IMR-90 (cell line): ENCODE results near the gene MEGF11.

ENCODE experiments used
- MAZ ChIP-seq: IDR thresholded peaks from 2 replicates; pipeline ENCODE4 v1.6.1; 2012; ENCODE audit warnings: low read depth, mild to moderate bottlenecking, low read length, improper control_type of control experiment, moderate library complexity, borderline replicate concordance
- POLR2A ChIP-seq: IDR thresholded peaks from 2 replicates; pipeline ENCODE4 v1.6.1; 2012; ENCODE audit warnings: mild to moderate bottlenecking, low read depth, low read length
- RAD21 ChIP-seq: IDR thresholded peaks from 2 replicates; pipeline ENCODE4 v1.6.1; 2012; ENCODE audit warnings: low read length, improper control_type of control experiment
- RCOR1 ChIP-seq: IDR thresholded peaks from 2 replicates; pipeline ENCODE4 v1.6.1; 2012; ENCODE audit warnings: mild to moderate bottlenecking, low read length, improper control_type of control experiment; ENCODE audit not compliant: insufficient replicate concordance
- RFX5 ChIP-seq: IDR thresholded peaks from 2 replicates; pipeline ENCODE4 v1.8.0; 2012; ENCODE audit warnings: low read depth, mild to moderate bottlenecking, low read length, moderate library complexity
- TF ChIP-seq, protein P1 (sequence below): conservative IDR thresholded peaks from 2 replicates; pipeline ENCODE4 v1.5.1; 2012; ENCODE audit warnings: mild to moderate bottlenecking, low read depth, low read length, improper control_type of control experiment

DNA sequence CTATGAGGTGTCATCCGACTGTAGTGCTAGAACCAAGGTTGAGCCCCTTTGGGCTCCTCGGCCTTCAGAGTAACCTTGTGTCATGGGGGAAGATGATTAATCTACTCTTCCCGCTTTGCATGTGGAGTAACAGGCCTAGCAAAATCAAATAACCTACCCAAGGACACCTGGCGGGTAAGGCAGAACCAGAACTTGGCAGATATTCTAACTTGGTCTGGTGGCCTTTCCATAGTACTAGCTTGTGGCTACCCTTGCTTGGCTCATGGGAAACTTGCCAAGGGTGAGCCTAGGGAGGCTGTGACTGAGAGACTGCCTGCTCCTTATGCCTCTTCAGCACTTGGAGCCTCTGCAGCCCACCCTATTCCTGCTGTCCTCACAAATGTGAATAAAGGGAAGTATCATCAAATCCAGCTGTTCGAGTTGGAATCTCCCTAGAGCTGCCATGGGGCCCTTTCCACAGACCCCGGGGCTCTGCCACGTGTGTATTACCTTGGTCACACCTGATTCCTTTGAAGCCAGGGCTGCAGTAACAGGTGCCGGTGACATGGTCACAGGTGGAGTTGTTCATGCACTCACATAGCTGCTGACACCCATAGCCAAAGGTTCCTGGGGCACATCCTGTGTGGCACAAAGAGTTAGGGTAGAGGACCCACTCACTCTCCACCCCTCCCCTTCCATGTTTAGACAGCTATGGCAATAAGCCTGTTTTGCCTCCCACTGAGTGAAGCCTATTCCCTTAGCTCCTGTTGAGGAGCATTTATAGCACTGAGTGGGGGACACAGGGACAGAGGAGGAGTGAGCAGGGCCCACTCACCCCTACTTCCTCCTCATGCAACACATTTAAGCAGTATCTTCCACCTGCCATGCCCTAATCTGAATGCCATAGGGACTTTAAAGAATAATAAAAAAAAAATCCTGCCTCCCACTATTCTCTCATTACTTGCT is 338.3 kb downstream of the MEGF11 start:
- TF ChIP-seq POLR2A (no peak), RFX5 (no peak), MAZ (no peak), RAD21 (no peak), RCOR1 (no peak)
- TF ChIP-seq, protein P1, sequence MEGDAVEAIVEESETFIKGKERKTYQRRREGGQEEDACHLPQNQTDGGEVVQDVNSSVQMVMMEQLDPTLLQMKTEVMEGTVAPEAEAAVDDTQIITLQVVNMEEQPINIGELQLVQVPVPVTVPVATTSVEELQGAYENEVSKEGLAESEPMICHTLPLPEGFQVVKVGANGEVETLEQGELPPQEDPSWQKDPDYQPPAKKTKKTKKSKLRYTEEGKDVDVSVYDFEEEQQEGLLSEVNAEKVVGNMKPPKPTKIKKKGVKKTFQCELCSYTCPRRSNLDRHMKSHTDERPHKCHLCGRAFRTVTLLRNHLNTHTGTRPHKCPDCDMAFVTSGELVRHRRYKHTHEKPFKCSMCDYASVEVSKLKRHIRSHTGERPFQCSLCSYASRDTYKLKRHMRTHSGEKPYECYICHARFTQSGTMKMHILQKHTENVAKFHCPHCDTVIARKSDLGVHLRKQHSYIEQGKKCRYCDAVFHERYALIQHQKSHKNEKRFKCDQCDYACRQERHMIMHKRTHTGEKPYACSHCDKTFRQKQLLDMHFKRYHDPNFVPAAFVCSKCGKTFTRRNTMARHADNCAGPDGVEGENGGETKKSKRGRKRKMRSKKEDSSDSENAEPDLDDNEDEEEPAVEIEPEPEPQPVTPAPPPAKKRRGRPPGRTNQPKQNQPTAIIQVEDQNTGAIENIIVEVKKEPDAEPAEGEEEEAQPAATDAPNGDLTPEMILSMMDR, result no peak
